Measurements from ENCODE around the gene LPAR6.

The LPAR6 gene

GRCh38 chr13:48369988-48370387 is 42.9 kb downstream of the LPAR6 start:
- no peak for DNase-seq (ENCODE audit: low spot score)
